NCI-H82 treated with DMSO at 0.1 percent for 48 hours (cell line): ENCODE data around the gene GGNBP2.

Experiments
- DNase-seq: peaks from one replicate; lab custom pipeline; 2025; ENCODE audit not compliant: unreplicated experiment; lab: John Stamatoyannopoulos, UW

GGNBP2 gene

GRCh38 chr17:36512641-36513040 is 32.1 kb upstream of the GGNBP2 start:
- no peak for DNase-seq

DNA sequence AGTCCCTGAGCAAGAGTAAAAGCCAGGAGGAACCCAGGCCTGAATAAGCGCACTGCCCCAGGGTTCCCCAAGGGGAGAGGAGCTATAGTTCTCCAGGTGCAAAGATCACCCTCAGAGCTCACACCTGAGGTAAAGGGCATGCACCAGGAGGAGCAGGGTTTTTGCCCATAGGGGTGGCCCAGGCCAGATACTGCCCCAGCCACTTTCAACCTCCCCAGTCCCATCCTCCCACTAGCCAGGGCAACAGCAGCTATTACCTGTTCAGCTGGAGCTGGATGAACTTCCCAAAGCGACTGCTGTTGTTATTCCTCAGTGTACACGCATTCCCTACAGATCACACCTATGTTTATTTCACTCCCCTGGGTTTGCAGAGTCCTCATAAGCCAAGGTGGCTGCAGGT is 29.9 kb upstream of the GGNBP2 start:
- DNase-seq = no peak

- DNase-seq = no peak
Observed at GRCh38 chr17:36515837-36516236, 28.9 kb upstream of the GGNBP2 start.

DNA sequence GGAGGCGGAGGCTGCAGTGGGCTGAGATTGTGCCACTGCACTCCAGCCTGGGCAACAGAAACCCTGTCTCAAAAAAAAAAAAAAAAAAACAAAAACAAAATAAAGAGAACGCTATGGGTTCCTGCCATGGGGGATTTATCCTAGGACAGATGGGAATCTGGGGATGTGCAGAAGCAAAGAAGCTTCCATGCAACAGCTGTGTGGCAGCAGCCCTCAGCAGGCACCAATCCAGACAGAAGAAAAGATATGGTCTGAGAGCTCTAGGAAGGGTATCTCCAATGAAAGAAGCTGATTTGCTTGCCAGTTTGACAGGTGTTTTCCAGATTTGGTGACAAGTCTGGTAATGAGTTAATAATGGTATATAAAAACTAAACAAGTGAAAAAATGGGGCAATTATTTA is 21.6 kb upstream of the GGNBP2 start:
- DNase-seq = no peak

GRCh38 chr17:36524428-36524876 is 20.3 kb upstream of the GGNBP2 start:
- DNase-seq = no peak

GRCh38 chr17:36525113-36525512 is 19.6 kb upstream of the GGNBP2 start:
- no peak for DNase-seq

DNA sequence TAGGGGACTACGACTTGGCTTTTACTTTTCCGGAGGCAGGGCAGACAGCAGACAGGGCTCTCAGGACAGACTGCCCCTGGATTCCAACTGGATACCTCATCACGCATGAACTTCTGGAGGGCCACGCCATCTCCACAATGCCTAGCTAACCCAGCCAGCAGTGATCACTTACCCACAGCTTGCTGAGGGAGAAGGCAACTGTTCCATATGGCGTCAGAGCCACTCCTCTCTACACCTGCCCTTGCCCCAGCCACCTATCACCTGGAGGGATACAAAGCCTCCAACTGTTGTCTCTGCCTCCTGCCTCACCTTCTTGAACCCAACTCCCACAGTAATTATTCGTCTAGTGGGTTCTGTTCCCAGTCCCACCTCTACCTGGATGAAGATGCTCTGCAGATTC is 18.8 kb upstream of the GGNBP2 start:
- no peak for DNase-seq

GRCh38 chr17:36527621-36528250 is 17.0 kb upstream of the GGNBP2 start:
- no peak for DNase-seq

DNA sequence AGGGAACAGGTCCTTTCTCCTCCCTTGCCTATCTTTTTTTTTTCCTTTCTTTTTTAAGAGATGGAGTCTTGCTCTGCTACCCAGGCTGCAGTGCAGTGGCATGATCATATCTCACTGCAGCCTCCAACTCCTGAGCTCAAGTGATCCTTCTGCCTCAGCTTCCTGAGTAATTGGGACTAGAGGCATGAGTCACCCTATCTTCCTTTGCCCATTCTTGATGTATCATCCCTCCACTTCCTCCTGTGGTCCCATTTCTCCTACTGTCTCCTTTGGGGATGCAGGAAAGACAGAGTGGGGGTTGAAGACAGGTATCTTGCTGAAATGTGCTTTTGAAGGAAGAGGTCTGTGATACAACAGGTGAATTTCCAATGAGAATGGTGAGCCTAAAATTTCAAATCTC is 15.6 kb upstream of the GGNBP2 start:
- no peak for DNase-seq

DNA sequence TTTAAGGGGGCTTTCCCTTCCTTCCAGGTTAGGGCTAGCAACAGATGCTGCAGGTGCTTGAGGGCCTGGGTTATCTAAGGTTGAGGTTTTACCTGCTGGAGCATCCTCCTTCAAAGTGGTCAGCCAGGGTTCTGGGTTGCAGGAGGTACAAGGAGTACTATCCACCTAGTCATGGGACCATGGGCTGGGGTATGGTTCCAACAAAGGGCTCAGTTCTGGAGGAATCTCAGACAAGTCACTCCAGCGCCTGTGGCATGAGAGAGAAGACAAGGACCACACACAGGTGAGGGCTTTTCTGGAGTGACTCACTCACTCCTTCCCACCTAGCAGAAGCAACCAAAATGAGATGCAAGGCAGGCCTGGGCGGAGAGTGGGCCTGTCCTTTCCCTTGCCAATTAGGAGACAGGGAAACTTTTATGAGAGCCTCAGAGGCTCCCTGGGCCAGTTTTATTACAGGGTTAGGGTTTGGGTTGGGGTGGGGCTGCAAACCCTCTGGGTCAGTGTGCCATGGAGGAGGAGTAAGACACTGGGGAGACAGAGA is 12.2 kb upstream of the GGNBP2 start:
- DNase-seq = no peak

- DNase-seq = peak; percentile 62
Observed at GRCh38 chr17:36533935-36534839, 10.5 kb upstream of the GGNBP2 start.

- peak; percentile 64 for DNase-seq
Observed at GRCh38 chr17:36534840-36535668, 9.7 kb upstream of the GGNBP2 start, which contains the start of the genes MYO19 and PIGW. Gene MYO19 (minus strand): TSS chr17:36534868. CDS start chr17:36532538, 2,330 bp downstream. Gene PIGW (plus strand): TSS chr17:36534987. CDS start chr17:36537102, 2,115 bp downstream.

DNA sequence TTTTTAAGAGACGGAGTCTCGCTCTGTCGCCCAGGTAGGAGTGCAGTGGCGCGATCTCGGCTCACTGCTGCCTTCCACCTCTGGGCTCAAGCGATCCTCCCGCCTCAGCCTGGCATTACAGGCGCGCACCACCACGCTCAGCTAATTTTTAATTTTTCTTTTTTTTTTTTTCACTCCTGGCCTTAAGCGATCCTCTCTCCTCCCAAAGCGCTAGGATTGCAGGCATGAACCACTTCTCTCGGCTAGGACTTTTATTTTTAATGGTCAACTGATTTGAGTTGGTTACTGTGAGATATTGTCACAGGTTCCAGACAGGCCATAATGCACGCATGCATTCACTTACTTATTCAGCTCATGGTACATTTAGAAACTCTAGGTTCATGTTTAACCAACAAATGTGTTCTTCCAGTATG is 9.0 kb upstream of the GGNBP2 start:
- DNase-seq = no peak

DNA sequence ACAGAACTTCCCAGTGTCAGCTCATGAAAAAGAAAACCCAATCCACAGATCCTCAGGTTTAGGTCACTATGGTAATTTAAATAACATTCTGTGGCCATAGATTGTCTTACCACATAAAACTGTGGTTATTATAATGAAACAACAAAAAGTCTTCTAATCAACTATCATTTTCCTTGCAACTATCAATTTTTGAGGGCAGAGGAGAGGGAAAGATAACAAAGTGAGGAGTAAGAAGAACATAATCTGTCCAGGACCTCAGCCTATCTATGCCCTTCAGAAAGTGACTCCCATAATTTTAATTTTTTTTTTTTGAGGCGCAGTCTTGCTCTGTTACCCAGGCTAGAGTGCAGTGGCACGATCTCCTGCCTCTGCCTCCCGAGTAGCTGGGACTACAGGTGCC is 4.0 kb upstream of the GGNBP2 start:
- no peak for DNase-seq

DNA sequence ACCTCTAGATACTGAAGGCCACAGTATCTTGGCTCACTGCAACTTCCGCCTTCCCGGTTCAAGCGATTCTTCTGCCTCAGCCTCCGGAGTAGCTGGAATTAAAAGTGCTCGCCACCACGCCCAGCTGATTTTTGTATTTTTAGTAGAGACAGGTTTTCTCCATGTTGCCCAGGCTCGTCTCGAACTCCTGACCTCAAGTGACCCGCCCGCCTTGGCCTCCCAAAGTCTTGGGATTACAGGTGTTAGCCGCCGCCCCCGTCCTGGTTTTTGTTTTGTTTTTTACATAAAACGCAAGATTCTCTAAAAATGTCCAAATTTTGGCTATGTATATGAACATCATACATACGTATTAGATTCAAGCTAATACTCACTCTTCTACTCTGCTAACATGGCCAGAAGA is 2.0 kb upstream of the GGNBP2 start:
- DNase-seq = no peak

- DNase-seq = no peak
Observed at GRCh38 chr17:36544044-36544306, 744 bp upstream of the GGNBP2 start.

DNA sequence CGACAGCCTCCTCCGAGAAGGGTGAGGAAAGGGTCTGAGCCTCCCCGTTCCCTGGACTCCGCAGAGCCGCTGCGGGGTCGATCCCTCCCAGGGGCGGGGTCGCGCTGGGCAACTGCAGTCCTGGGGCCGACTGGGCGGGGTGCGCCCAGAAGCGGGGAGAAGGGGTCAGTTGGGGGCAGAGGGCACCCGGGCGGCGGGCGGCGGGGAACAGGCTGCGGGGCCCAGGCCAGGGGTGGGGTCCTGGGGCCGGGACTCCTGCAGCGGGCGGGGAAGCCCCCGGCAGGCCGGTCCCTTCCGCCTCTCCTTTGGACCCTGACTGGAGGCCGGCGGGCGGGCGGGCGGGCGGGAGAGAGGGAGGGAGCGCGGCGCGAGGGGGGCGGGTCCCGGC is 352 bp downstream of the GGNBP2 start:
- peak; percentile 53 for DNase-seq

GRCh38 chr17:36545465-36546417 is 1.0 kb downstream of the GGNBP2 start:
- peak; percentile 86 for DNase-seq

DNA sequence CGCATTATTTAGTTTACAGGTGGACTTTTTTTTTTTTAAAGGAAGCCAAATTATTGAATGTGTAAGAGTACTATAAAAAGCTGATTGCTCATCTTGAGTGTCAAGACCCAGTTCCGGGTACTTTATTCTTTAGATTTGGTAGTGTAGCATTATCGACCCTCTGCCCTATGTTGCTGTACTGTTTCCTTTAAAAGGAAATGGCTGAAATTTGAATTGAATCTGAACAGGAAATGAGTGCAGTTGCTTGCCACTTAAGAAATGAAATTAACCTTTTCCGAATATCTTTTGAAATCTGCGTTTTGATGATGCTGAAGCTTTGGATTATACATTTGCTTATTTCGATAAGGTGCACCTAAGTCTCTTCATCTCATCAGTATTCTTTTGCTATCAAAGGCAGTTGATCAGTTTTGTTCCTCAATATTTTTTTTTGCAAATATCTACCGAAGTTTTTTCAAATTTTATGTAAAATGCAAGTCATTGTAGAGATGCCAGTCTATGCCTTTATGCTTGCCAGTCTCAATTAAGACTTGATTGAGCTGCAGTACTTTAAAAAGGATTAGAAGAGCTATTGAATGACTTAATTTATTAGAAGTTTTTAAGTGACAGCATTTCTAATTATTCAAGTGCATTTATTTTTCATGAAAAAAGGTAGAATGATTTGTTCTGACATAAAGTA is 1.8 kb downstream of the GGNBP2 start:
- no peak for DNase-seq

GRCh38 chr17:36547776-36548175 is 3.1 kb downstream of the GGNBP2 start:
- DNase-seq = no peak
